Measurements from ENCODE around the gene HTR4. TPM values are rescaled to one million over a fixed set of nuclear protein-coding genes. Genes with fewer than 3 reads are reported as not detected.
"Not testable (repeated sequence)": the region's sequence is repeated elsewhere in the genome, so short reads cannot be mapped to it uniquely, and the experiment has no call there.

HTR4 gene
- total and polyA plus RNA-seq, 2 donors (not counting 3 experiments of a cell fraction or from before 2014, with no cell fraction given) = not detected

GRCh38 chr5:148532969-148533670, 121.2 kb downstream of the HTR4 start:
- Histone ChIP-seq H3K36me3 (ENCODE audit: control insufficient read depth in 2 of 2, extremely low read depth in 1 of 2, insufficient read depth in 2 of 2, low read length in 2 of 2) (no peaks in the 10 kb centered on the region), H3K4me3 (replicated peaks in 1 of 3; ENCODE audit: insufficient read depth in 1 of 3, low read depth in 1 of 3, low read length in 3 of 3) (no peak overlapping the region), H3K79me2 (ENCODE audit: control insufficient read depth, insufficient read depth, low read length) (no peaks in the 10 kb centered on the region), H3K4me1 (ENCODE audit: control insufficient read depth, extremely low read depth, insufficient read depth, low read length) (no peaks in the 10 kb centered on the region), H3K27ac (ENCODE audit: insufficient read depth, low read depth, low read length) (no peak overlapping the region), H3K9me1 (replicated peaks; ENCODE audit: control insufficient read depth, extremely low read depth, insufficient read depth, low read length) (no peaks in the 10 kb centered on the region), H3K27me3 (ENCODE audit: control insufficient read depth in 2 of 2, insufficient read depth in 2 of 2, low read length in 2 of 2) (no peaks in the 10 kb centered on the region), H3K9ac (replicated peaks; ENCODE audit: extremely low read depth, insufficient read depth, low read length) (no peak overlapping the region), H4K20me1 (replicated peaks; ENCODE audit: control insufficient read depth, extremely low read depth, insufficient read depth, low read length) (no peaks in the 10 kb centered on the region), H3K4me2 (ENCODE audit: insufficient read depth, low read length) (no peak overlapping the region), H2AFZ (ENCODE audit: low read depth, low read length) (no peak overlapping the region), H3K9me3 (replicated peaks; ENCODE audit: control insufficient read depth, insufficient read depth, low read length) (no peaks in the 10 kb centered on the region)
- TF ChIP-seq MAX (IDR thresholded peaks at IDR 0.05; ENCODE audit: insufficient read depth, insufficient read length) (no peak), EZH2 (IDR thresholded peaks at IDR 0.05; ENCODE audit: borderline replicate concordance, low read depth, low read length, severe bottlenecking) (no peak)
- intact Hi-C loops (cut with micrococcal nuclease) = no loop called here
- FAIRE-seq (no peak), DNase-seq (ENCODE audit: low read depth, low spot score) (no peak)
- CTCF ChIA-PET = interaction anchor here (0.7 to 1.1 kb wide), 3 partner anchors 18 to 198 kb away, joined by 3 read pairs; no protein-coding TSS in a partner anchor
- no TSS peak for BruUV-seq (replicated peaks)
- POLR2A ChIA-PET = no interaction called here
- dilution Hi-C loops (cut with MboI; ENCODE audit: extremely low pct_ligation_motif_present, low sequenced_read_pairs) = no loop called here

GRCh38 chr5:148529450-148529849, 124.9 kb downstream of the HTR4 start:
- H3K79me2 ChIP-seq (ENCODE audit: control insufficient read depth, insufficient read depth, low read length); H4K20me1 ChIP-seq (replicated peaks; ENCODE audit: control insufficient read depth, extremely low read depth, insufficient read depth, low read length); BruUV-seq (replicated peaks); CTCF ChIA-PET; H3K9me3 ChIP-seq (replicated peaks; ENCODE audit: control insufficient read depth, insufficient read depth, low read length); H2AFZ ChIP-seq (ENCODE audit: low read depth, low read length); intact Hi-C loops (cut with micrococcal nuclease); dilution Hi-C loops (cut with MboI; ENCODE audit: extremely low pct_ligation_motif_present, low sequenced_read_pairs); H3K9me1 ChIP-seq (replicated peaks; ENCODE audit: control insufficient read depth, extremely low read depth, insufficient read depth, low read length); H3K9ac ChIP-seq (replicated peaks; ENCODE audit: extremely low read depth, insufficient read depth, low read length); H3K4me3 ChIP-seq (replicated peaks in 1 of 3; ENCODE audit: insufficient read depth in 1 of 3, low read depth in 1 of 3, low read length in 3 of 3); DNase-seq (ENCODE audit: low read depth, low spot score); H3K4me2 ChIP-seq (ENCODE audit: insufficient read depth, low read length); H3K36me3 ChIP-seq (ENCODE audit: control insufficient read depth in 2 of 2, extremely low read depth in 1 of 2, insufficient read depth in 2 of 2, low read length in 2 of 2); H3K27me3 ChIP-seq (ENCODE audit: control insufficient read depth in 2 of 2, insufficient read depth in 2 of 2, low read length in 2 of 2); FAIRE-seq; H3K4me1 ChIP-seq (ENCODE audit: control insufficient read depth, extremely low read depth, insufficient read depth, low read length); H3K27ac ChIP-seq (ENCODE audit: insufficient read depth, low read depth, low read length); POLR2A ChIA-PET: not testable (repeated sequence)
